Measurements from ENCODE around the gene RNF123.

Gene RNF123

GRCh38 chr3:49703956-49704355 lies 14.6 kb downstream of the RNF123 start:
- no peak for DNase-seq (ENCODE audit: low spot score)

GRCh38 chr3:49704629-49705028 lies 15.3 kb downstream of the RNF123 start:
- no peak for DNase-seq (ENCODE audit: low spot score)

- DNase-seq (ENCODE audit: low spot score): no peak
These were observed 16.1 kb downstream of the RNF123 start for GRCh38 chr3:49705390-49705960.

GRCh38 chr3:49706456-49707112 lies 17.2 kb downstream of the RNF123 start:
- DNase-seq (ENCODE audit: low spot score): no peak

- no peak for DNase-seq (ENCODE audit: low spot score)
These were observed 17.7 kb downstream of the RNF123 start for GRCh38 chr3:49707113-49707480.

- DNase-seq (ENCODE audit: low spot score): no peak
These were observed 20.5 kb downstream of the RNF123 start for GRCh38 chr3:49709852-49710251.

GRCh38 chr3:49711489-49711888 lies 22.1 kb downstream of the RNF123 start:
- DNase-seq (ENCODE audit: low spot score): no peak

GRCh38 chr3:49712166-49712565 lies 22.8 kb downstream of the RNF123 start:
- no peak for DNase-seq (ENCODE audit: low spot score)

GRCh38 chr3:49712631-49713317 lies 23.4 kb downstream of the RNF123 start:
- DNase-seq (ENCODE audit: low spot score): no peak

GRCh38 chr3:49713336-49714105 lies 24.2 kb downstream of the RNF123 start:
- DNase-seq (ENCODE audit: low spot score): no peak

- no peak for DNase-seq (ENCODE audit: low spot score)
These were observed 25.6 kb downstream of the RNF123 start for GRCh38 chr3:49714728-49715550.

- no peak for DNase-seq (ENCODE audit: low spot score)
These were observed 26.3 kb downstream of the RNF123 start for GRCh38 chr3:49715611-49716121.

- DNase-seq (ENCODE audit: low spot score): no peak
These were observed 26.8 kb downstream of the RNF123 start for GRCh38 chr3:49716169-49716568.

GRCh38 chr3:49716691-49717210 lies 27.4 kb downstream of the RNF123 start:
- DNase-seq (ENCODE audit: low spot score): no peak

- no peak for DNase-seq (ENCODE audit: low spot score)
These were observed 28.0 kb downstream of the RNF123 start for GRCh38 chr3:49717211-49717958.

- DNase-seq (ENCODE audit: low spot score): no peak
These were observed 28.9 kb downstream of the RNF123 start for GRCh38 chr3:49717959-49718857.

GRCh38 chr3:49718858-49719213 lies 29.5 kb downstream of the RNF123 start:
- DNase-seq (ENCODE audit: low spot score): no peak

GRCh38 chr3:49719214-49719884 lies 30.0 kb downstream of the RNF123 start, which contains the start of gene AMIGO3:
AMIGO3 (minus strand) TSS chr3:49719684; CDS start chr3:49719465, 219 bp downstream.
- DNase-seq (ENCODE audit: low spot score): no peak
